Germinal center (tissue), 1 donor: ENCODE results near the gene CNTN3.

ENCODE experiments used
- DNase-seq: peaks from one replicate; pipeline ENCODE4 v3.0.0; 2012; ENCODE audit warnings: mixed read lengths, low spot score

The CNTN3 gene

GRCh38 chr3:74614107-74614967 is at the start of gene CNTN3:
TSS of gene CNTN3 (minus strand) at chr3:74614659. CDS start at chr3:74521112, 93,547 bp downstream.
- DNase-seq: no peak

- DNase-seq: no peak
These were observed 48.7 kb upstream of the CNTN3 start for GRCh38 chr3:74663178-74663577.

GRCh38 chr3:74661672-74662071 is 47.2 kb upstream of the CNTN3 start:
- DNase-seq: no peak

- DNase-seq: no peak
These were observed 37.4 kb upstream of the CNTN3 start for GRCh38 chr3:74651885-74652284.

- no peak for DNase-seq
These were observed 36.8 kb upstream of the CNTN3 start for GRCh38 chr3:74651292-74651691.

- DNase-seq: no peak
These were observed 33.6 kb upstream of the CNTN3 start for GRCh38 chr3:74648107-74648506.

- no peak for DNase-seq
These were observed 31.6 kb upstream of the CNTN3 start for GRCh38 chr3:74646094-74646493.

- no peak for DNase-seq
These were observed 29.2 kb upstream of the CNTN3 start for GRCh38 chr3:74643636-74644035.

- DNase-seq: no peak
These were observed 28.4 kb upstream of the CNTN3 start for GRCh38 chr3:74642876-74643275.

- no peak for DNase-seq
These were observed 25.8 kb upstream of the CNTN3 start for GRCh38 chr3:74640211-74640610.

GRCh38 chr3:74639681-74640080 is 25.2 kb upstream of the CNTN3 start:
- DNase-seq: no peak

GRCh38 chr3:74636981-74637380 is 22.5 kb upstream of the CNTN3 start:
- DNase-seq: no peak

GRCh38 chr3:74633021-74633420 is 18.6 kb upstream of the CNTN3 start:
- no peak for DNase-seq

- DNase-seq: no peak
These were observed 17.1 kb upstream of the CNTN3 start for GRCh38 chr3:74631351-74632140.

- no peak for DNase-seq
These were observed 16.1 kb upstream of the CNTN3 start for GRCh38 chr3:74630602-74631001.

- no peak for DNase-seq
These were observed 11.6 kb upstream of the CNTN3 start for GRCh38 chr3:74626011-74626410.

GRCh38 chr3:74624301-74624700 is 9.8 kb upstream of the CNTN3 start:
- no peak for DNase-seq

GRCh38 chr3:74623261-74623836 is 8.9 kb upstream of the CNTN3 start:
- DNase-seq: no peak

GRCh38 chr3:74621581-74621980 is 7.1 kb upstream of the CNTN3 start:
- DNase-seq: no peak

GRCh38 chr3:74617776-74618175 is 3.3 kb upstream of the CNTN3 start:
- no peak for DNase-seq

GRCh38 chr3:74613521-74614106 is 845 bp downstream of the CNTN3 start:
- DNase-seq: no peak

GRCh38 chr3:74613060-74613459 is 1.4 kb downstream of the CNTN3 start:
- DNase-seq: no peak
